HepG2 (cell line): ENCODE results near the gene EEIG1. TPM values are rescaled to one million over a fixed set of nuclear protein-coding genes. Genes with fewer than 3 reads are reported as not detected.

Experiments
- ATAD3A ChIP-seq: sonication (generic); formaldehyde crosslinking; IDR thresholded peaks from 2 replicates; pipeline ENCODE4 v1.4.0; 2020; ENCODE audit warnings: missing genetic modification reagents
- CCDC6 ChIP-seq: sonication (generic); formaldehyde crosslinking; IDR thresholded peaks from 2 replicates; pipeline ENCODE4 v1.8.1; 2022; ENCODE audit warnings: mild to moderate bottlenecking, missing genetic modification reagents, moderate library complexity
- ELF3 ChIP-seq: IDR thresholded peaks from 2 replicates; pipeline ENCODE4 v1.6.1; 2016; ENCODE audit warnings: missing genetic modification reagents, missing compliant biosample characterization
- FOSL2 ChIP-seq: sonication (generic); formaldehyde crosslinking; IDR thresholded peaks from 2 replicates; pipeline ENCODE4 v1.4.0; 2020; ENCODE audit warnings: missing genetic modification reagents
- FOXA3 ChIP-seq: IDR thresholded peaks from 2 replicates; pipeline ENCODE4 v1.6.1; 2016; ENCODE audit warnings: missing genetic modification reagents, missing compliant biosample characterization
- MEIS2 ChIP-seq: sonication (generic); formaldehyde crosslinking; IDR thresholded peaks from 2 replicates; pipeline ENCODE4 v1.9.0; 2021; ENCODE audit warnings: mild to moderate bottlenecking, missing genetic modification reagents
- NKX3-1 ChIP-seq: sonication (generic); formaldehyde crosslinking; IDR thresholded peaks from 2 replicates; pipeline ENCODE4 v1.5.0; 2020; ENCODE audit warnings: missing genetic modification reagents
- NR2F2 ChIP-seq: IDR thresholded peaks from 2 replicates; pipeline ENCODE4 v1.6.1; 2012; ENCODE audit warnings: low read depth, inconsistent platforms, borderline replicate concordance
- RCOR2 ChIP-seq: IDR thresholded peaks from 2 replicates; pipeline ENCODE4 v1.6.1; 2016; ENCODE audit warnings: missing biosample characterization, missing genetic modification reagents
- ZFP82 ChIP-seq: sonication (generic); formaldehyde crosslinking; IDR thresholded peaks from 2 replicates; pipeline ENCODE4 v1.5.1; 2020; ENCODE audit warnings: mild to moderate bottlenecking, missing genetic modification reagents, borderline replicate concordance
- ZNF264 ChIP-seq: sonication (generic); formaldehyde crosslinking; IDR thresholded peaks from 2 replicates; pipeline ENCODE4 v1.4.0; 2020; ENCODE audit warnings: missing genetic modification reagents
- ZNF607 ChIP-seq: sonication (generic); formaldehyde crosslinking; IDR thresholded peaks from 2 replicates; pipeline ENCODE4 v1.5.1; 2020; ENCODE audit warnings: missing genetic modification reagents, mild to moderate bottlenecking, borderline replicate concordance
- ZNF737 ChIP-seq: sonication (generic); formaldehyde crosslinking; IDR thresholded peaks from 2 replicates; pipeline ENCODE4 v1.5.0; 2020; ENCODE audit warnings: missing genetic modification reagents, mild to moderate bottlenecking, borderline replicate concordance
- ZNF788 ChIP-seq: sonication (generic); formaldehyde crosslinking; IDR thresholded peaks from 2 replicates; pipeline ENCODE4 v1.5.0; 2020; ENCODE audit warnings: mild to moderate bottlenecking, missing genetic modification reagents, borderline replicate concordance
- polyA plus RNA-seq, 8 experiments: library from polyadenylated mRNA; depleted of rRNA in 3 of 8; stranded (reverse) in 7 of 8; unstranded in 1 of 8; fragments of >200 nt; fragmentation: Illumina TruSeq in 4 of 8; extraction: Trizol in 4 of 8; gene quantifications; 2 replicates each; pipeline versions ENCODE4 v1.2.1 to v1.2.3, GENCODE V29; 2011 to 2016; ENCODE audit warnings: low read depth in 4 of 8, missing spikeins in 1 of 8, mixed read lengths in 1 of 8; ENCODE audit not compliant: insufficient read depth in 1 of 8
- total RNA-seq, 5 experiments: library from RNA; depleted of rRNA; stranded (reverse); fragments of >200 nt; fragmentation: Illumina TruSeq; extraction: Trizol; gene quantifications; 2 replicates each; pipeline ENCODE4 v1.2.3, GENCODE V29; 2016; ENCODE audit warnings: low read depth in 1 of 5
- TF ChIP-seq, protein P1 (sequence below): IDR thresholded peaks from 2 replicates; pipeline ENCODE4 v1.6.1; 2012; ENCODE audit warnings: low read length, improper control_type of control experiment
- TF ChIP-seq, protein P2 (sequence below): sonication (generic); formaldehyde crosslinking; IDR thresholded peaks from 2 replicates; pipeline ENCODE4 v1.8.0; 2022; ENCODE audit warnings: missing genetic modification reagents, mild to moderate bottlenecking, moderate library complexity, borderline replicate concordance
- TF ChIP-seq, protein P3 (sequence below): IDR thresholded peaks from 2 replicates; pipeline ENCODE4 v1.6.1; 2016; ENCODE audit warnings: low read depth, missing genetic modification reagents, missing compliant biosample characterization
- TF ChIP-seq, protein P4 (sequence below): sonication (generic); formaldehyde crosslinking; IDR thresholded peaks from 2 replicates; pipeline ENCODE4 v1.5.0; 2020; ENCODE audit warnings: missing genetic modification reagents

The EEIG1 gene
- total and polyA plus RNA-seq, 2 of the 13 experiments (the other 11 are each of a cell fraction or from before 2014, with no cell fraction given): 16.6 to 25.2 TPM

DNA sequence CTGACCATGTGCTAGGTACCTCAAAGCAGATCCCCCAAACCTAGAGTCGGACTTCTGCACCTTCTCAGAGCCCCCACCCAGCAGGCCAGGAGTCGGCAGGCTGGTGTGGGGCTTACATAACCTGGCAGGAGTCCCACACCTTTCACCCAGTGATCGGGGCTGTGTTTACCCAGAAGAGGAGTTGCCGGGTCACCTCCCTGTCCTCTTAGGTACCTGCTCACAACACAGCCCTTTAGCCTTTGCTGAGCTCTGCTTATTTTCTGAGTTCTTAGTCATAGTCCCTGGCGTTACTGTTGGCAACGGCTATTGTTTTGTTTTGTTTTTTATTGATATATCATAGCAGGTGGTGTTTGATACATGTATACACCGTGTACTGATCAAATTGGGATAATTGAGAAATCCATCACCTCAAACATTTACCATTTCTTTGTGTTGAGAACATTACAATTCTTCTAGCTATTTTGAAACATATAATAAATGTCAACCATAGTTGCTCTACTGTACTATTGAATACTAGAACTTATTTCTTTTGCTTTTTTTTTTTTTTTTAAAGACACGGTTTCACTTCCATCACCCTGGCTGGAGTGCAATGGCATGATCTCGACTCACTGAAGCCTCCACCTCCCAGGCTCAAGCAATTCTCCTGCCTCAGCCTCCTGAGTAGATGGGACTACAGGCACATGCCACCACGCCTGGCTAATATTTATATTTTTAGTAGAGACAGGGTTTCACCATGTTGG, 10.4 kb upstream of the EEIG1 start (continued):
- TF ChIP-seq ZNF737 (CRISPR knock-in tag): no peak
- 0 out of 2 replicates have a peak, but pooled peaks have one; percentile 38 for TF ChIP-seq ZNF788 (CRISPR knock-in tag)
- no peak for TF ChIP-seq NKX3-1 (CRISPR knock-in tag)
- TF ChIP-seq FOXA3: peak; percentile 90
- TF ChIP-seq, protein P1, sequence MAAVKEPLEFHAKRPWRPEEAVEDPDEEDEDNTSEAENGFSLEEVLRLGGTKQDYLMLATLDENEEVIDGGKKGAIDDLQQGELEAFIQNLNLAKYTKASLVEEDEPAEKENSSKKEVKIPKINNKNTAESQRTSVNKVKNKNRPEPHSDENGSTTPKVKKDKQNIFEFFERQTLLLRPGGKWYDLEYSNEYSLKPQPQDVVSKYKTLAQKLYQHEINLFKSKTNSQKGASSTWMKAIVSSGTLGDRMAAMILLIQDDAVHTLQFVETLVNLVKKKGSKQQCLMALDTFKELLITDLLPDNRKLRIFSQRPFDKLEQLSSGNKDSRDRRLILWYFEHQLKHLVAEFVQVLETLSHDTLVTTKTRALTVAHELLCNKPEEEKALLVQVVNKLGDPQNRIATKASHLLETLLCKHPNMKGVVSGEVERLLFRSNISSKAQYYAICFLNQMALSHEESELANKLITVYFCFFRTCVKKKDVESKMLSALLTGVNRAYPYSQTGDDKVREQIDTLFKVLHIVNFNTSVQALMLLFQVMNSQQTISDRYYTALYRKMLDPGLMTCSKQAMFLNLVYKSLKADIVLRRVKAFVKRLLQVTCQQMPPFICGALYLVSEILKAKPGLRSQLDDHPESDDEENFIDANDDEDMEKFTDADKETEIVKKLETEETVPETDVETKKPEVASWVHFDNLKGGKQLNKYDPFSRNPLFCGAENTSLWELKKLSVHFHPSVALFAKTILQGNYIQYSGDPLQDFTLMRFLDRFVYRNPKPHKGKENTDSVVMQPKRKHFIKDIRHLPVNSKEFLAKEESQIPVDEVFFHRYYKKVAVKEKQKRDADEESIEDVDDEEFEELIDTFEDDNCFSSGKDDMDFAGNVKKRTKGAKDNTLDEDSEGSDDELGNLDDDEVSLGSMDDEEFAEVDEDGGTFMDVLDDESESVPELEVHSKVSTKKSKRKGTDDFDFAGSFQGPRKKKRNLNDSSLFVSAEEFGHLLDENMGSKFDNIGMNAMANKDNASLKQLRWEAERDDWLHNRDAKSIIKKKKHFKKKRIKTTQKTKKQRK: no peak
- 0 out of 2 replicates have a peak, but pooled peaks have one; percentile 41 for TF ChIP-seq RCOR2 (CRISPR knock-in tag)
- TF ChIP-seq ELF3 (CRISPR knock-in tag): peak; percentile 81
- TF ChIP-seq ZFP82 (CRISPR knock-in tag): no peak
- TF ChIP-seq, protein P2, sequence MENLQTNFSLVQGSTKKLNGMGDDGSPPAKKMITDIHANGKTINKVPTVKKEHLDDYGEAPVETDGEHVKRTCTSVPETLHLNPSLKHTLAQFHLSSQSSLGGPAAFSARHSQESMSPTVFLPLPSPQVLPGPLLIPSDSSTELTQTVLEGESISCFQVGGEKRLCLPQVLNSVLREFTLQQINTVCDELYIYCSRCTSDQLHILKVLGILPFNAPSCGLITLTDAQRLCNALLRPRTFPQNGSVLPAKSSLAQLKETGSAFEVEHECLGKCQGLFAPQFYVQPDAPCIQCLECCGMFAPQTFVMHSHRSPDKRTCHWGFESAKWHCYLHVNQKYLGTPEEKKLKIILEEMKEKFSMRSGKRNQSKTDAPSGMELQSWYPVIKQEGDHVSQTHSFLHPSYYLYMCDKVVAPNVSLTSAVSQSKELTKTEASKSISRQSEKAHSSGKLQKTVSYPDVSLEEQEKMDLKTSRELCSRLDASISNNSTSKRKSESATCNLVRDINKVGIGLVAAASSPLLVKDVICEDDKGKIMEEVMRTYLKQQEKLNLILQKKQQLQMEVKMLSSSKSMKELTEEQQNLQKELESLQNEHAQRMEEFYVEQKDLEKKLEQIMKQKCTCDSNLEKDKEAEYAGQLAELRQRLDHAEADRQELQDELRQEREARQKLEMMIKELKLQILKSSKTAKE (CRISPR knock-in tag): peak; percentile 84
- no peak for TF ChIP-seq ZNF607 (CRISPR knock-in tag)
- TF ChIP-seq, protein P3, sequence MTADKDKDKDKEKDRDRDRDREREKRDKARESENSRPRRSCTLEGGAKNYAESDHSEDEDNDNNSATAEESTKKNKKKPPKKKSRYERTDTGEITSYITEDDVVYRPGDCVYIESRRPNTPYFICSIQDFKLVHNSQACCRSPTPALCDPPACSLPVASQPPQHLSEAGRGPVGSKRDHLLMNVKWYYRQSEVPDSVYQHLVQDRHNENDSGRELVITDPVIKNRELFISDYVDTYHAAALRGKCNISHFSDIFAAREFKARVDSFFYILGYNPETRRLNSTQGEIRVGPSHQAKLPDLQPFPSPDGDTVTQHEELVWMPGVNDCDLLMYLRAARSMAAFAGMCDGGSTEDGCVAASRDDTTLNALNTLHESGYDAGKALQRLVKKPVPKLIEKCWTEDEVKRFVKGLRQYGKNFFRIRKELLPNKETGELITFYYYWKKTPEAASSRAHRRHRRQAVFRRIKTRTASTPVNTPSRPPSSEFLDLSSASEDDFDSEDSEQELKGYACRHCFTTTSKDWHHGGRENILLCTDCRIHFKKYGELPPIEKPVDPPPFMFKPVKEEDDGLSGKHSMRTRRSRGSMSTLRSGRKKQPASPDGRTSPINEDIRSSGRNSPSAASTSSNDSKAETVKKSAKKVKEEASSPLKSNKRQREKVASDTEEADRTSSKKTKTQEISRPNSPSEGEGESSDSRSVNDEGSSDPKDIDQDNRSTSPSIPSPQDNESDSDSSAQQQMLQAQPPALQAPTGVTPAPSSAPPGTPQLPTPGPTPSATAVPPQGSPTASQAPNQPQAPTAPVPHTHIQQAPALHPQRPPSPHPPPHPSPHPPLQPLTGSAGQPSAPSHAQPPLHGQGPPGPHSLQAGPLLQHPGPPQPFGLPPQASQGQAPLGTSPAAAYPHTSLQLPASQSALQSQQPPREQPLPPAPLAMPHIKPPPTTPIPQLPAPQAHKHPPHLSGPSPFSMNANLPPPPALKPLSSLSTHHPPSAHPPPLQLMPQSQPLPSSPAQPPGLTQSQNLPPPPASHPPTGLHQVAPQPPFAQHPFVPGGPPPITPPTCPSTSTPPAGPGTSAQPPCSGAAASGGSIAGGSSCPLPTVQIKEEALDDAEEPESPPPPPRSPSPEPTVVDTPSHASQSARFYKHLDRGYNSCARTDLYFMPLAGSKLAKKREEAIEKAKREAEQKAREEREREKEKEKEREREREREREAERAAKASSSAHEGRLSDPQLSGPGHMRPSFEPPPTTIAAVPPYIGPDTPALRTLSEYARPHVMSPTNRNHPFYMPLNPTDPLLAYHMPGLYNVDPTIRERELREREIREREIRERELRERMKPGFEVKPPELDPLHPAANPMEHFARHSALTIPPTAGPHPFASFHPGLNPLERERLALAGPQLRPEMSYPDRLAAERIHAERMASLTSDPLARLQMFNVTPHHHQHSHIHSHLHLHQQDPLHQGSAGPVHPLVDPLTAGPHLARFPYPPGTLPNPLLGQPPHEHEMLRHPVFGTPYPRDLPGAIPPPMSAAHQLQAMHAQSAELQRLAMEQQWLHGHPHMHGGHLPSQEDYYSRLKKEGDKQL: no peak
- 0 out of 2 replicates have a peak, but pooled peaks have one; percentile 21 for TF ChIP-seq CCDC6 (CRISPR knock-in tag)
- TF ChIP-seq NR2F2: peak; percentile 24; the same call in 1 of the 2 replicates
- no peak for TF ChIP-seq ATAD3A (CRISPR knock-in tag)
- no peak for TF ChIP-seq ZNF264 (CRISPR knock-in tag)
- TF ChIP-seq MEIS2 (CRISPR knock-in tag): peak; percentile 52
- TF ChIP-seq FOSL2 (CRISPR knock-in tag): peak; percentile 68
- TF ChIP-seq, protein P4, sequence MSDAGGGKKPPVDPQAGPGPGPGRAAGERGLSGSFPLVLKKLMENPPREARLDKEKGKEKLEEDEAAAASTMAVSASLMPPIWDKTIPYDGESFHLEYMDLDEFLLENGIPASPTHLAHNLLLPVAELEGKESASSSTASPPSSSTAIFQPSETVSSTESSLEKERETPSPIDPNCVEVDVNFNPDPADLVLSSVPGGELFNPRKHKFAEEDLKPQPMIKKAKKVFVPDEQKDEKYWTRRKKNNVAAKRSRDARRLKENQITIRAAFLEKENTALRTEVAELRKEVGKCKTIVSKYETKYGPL: peak; percentile 84
